D341Med (cell line): ENCODE data around the gene RYR2.
"Not testable (repeated sequence)": the region's sequence is repeated elsewhere in the genome, so short reads cannot be mapped to it uniquely, and the experiment has no call there.

Source experiments
- DNase-seq: peaks from one replicate; pipeline ENCODE4 v3.0.0; 2012; ENCODE audit warnings: low spot score

RYR2 gene

DNA sequence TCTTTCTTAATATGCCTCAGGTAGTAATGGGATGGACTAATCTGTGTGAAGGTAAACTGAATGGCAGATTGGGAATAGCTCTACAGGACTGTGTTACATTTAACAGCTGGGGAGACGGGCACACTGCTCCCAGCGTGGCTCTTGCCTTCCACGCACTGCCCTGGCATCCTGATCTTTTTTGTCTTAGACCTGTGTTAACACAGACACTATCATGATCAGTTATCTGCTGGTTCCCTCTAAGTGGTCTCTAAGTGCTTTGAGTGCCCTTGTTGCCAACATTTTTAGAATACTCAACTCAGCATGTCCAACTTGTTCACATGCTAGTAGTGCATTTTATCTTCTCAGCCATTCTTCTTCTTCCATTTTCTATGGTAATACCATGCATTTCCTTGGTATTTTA, 208.1 kb downstream of the RYR2 start:
- DNase-seq: no peak

DNA sequence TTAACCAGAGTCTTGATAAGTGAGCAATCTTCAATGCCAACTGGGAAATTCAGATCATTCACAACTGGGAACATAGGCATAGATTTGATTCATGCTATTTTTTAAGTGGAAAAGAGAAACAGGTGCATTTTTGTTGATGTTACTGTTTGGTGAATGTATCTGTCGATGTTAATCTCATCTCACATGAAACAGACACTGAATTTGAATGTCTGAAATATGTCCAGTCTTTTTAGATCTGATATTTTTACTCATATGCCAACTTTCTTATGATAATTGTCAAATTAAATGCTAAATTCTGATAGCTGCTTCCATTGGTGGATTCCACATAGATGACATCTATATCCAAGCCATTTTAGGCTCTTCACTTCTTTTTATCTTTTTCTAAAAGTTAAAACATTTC, 213.1 kb downstream of the RYR2 start:
- DNase-seq: no peak

DNA sequence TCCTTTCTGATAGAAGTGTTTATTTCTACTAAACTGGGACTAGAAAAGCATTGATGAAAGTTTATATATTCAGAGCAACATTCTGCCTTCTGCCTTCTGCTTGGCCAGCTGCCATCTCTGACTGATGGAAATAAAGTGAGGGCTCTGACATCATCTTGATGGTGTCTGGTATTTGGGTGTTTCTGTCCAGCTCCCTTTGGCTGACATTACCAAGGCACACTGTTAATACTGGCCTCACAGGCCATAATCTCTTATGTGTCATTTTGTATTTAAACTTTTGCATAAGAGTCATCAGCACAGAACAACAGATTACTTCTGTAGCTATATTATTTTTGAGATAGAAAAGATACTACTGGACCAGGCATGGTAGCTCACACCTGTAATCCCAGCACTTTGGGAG, 216.9 kb downstream of the RYR2 start:
- no peak for DNase-seq

DNA sequence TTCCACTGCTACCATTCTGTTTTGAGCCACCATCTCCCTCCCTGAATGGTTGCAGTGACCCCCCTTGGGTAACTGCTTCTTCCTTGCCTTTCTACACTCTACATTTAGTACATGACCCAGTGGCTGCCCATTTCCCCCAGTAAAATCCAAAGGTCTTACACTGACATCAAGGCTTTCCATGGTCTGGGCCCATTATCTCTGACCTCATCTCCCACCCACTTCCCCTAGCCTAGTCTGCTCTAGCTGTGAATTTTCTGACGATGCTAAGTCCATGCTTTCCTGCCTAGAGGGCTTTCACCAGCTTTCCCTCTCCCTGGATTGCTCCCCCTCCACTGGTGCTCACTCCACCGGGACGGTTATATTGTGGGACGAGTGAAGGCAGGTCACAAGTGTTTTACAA, 219.2 kb downstream of the RYR2 start:
- DNase-seq: no peak

DNA sequence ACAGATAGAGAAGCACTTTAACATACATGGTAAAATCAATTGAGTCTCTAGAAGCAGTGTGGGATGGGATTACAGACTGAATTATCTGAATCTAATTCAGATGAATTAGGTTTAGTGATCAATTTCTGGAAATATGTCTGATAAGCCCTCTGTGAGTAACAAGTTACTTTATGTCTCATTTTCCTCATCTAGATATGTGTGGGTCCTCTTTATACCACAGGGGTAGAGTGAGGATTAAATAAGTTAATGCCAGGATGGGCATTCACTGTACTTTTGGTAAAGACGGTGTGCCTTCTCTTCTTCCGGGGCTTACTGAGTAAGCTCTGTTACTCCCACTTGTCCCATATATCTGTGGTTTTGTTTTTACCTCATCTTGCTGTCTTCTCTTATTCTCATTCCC, 225.8 kb downstream of the RYR2 start:
- no peak for DNase-seq

DNA sequence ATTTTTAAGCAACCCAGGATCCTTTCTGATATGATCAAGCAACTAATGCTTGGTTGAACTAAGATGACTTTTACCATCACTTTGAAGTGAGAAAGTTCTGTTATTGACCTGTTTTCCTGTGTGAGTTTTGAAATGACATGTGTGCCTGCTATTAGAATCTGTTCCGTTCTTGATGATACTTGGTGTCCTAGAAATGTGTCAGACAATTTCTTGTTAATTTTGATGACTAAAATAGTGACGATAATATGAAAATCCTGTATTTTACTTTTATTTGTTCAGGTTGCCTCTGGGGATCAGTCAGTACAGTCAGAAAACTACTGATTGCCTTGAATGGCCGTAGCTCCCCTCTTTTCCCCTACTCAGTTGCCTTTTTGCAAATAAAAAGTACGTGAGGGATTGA, 228.0 kb downstream of the RYR2 start:
- DNase-seq: no peak

DNA sequence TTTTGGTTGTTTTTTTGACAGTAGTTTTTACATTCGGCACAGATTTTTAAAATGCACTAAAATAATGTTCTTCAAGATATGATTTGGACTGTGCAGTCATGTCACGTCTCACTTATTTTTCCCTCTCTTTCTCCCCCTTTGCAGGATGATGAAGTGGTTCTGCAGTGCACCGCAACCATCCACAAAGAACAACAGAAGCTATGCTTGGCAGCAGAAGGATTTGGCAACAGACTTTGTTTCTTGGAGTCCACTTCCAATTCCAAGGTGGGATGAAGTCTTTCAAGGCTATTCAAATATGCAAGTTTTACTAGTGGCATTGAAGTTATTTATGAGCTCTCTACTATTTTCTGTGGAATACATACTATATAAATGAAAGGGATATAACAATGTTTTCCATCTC, 228.4 kb downstream of the RYR2 start:
- DNase-seq: no peak

DNA sequence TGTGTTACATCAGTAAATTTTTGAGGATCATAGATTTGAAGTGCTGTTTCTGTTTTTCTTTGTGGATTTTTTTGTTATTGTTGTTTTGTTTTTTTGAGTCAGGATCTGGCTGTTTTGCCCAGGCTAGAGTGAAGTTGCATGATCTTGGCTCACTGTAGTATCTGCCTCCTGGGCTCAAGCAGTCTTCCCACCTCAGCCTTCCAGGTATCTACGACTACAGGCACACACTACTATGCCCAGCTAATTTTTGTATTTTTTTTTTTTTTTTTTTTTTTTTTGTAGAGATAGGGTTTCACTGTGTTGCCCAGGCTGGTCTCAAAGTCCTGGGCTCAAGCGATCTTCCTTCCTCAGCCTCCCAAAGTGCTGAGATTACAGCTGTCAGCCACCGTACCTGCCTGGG, 236.0 kb downstream of the RYR2 start:
- not testable (repeated sequence) for DNase-seq

DNA sequence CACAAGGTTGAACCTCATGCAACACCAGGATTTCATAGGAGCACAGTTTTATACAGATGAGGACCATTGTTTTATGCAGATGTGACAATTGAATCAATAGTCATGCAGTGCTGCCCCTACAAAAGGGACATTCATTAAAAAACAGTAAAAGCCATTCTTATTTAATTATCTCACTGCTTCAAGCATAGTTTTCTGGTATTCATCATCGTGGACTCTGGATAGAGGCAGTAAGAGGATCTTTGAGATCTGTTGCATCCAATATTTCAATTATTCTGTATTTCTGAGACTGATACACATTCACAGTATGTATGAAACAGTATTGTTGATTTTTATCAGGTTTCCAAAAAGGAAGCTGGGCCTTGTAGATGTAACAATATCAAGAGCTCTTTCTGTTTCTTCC, 237.6 kb downstream of the RYR2 start:
- no peak for DNase-seq

DNA sequence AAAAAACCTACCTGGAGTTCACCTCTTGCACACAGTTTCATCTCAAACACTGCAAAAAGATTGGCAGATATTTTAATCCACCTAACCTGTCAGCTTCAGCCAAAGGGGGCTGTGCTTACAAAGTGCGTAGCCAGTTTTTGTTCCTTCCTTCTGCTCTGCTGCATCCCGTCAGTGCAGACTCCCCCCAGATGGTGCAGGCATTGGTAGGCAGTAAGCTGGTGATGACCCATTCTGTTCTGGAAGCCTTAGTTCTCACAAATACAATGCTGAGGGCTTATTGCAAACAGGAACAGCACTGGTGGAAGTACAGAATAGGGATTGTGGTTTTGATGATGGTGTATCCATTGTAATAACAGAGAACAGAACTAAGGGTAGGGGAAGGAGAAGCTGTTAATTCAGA, 239.5 kb downstream of the RYR2 start:
- no peak for DNase-seq

DNA sequence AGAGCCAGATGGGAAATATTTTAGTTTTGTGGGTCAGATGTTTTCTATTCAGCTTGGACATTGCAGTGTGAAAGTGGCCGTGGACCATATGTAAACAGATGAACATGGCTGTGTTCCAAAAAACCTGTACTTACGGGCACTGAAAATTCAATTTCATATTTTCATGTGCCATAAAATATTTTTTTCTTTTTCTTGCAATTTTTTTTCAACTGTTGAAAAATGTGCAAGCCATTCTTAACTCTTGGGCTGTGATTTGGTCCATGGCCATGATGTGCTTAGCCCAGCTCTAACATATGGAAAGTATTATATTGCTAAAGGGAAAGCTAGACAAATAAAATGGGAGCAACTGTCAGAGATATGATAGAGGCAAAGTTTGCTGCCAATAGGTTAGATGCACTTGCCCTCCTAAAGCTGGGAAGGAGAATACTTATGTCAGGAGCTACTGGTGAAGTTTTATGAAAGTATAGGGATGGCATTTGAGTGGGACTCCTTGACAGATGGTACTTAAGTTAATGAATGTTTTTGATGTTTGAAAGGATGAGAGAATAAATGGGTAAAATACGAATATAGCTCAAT, 240.3 kb downstream of the RYR2 start:
- DNase-seq: no peak

DNA sequence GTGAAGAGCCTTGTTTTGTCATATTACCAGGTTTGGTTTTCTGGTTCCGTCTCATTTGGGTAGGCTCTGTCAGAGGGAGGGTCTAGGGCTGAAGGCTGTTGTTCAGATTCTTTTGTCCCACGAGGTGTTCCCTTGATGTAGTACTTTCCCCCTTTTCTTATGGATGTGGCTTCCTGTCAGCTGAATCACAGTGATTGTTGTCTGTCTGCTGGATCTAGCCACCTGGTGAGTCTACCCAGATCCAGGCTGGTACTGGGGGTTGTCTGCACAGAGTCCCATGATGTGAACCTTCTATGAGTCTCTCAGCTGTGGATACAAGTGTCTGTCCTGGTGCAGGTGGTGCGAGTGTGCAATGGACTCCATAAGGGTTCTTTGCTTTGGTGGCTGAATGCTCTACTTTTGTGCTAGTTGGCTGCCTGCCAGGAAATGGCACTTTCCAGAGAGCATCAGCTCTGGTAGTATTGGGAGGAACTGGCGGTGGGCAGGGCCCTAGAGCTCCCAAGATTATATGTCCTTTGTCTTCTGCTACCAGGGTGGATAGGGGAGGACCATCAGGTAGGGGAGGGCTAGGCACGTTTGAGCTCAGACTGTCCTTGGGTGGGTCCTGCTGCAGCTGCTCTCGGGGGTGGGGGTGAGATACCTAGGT, 246.0 kb downstream of the RYR2 start:
- DNase-seq: no peak

DNA sequence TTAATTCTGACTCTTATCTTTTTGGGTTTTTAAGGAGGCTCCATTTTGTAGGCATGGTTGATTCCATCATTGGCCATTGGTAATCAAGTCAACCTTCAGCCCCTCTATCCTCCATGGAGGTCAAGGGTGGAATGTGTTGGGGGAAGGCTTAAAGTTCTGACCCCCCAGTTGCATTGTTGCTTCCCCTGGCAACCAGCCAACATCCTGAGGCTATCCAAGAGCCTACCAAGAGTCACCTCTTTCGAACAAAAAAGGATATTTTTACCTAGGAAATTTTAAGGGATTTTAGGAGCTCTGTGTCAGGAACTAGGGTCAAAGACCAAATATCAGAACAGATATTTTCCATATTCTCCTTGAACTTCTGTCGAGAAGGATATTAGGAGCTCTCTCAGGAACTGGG, 251.8 kb downstream of the RYR2 start:
- no peak for DNase-seq

DNA sequence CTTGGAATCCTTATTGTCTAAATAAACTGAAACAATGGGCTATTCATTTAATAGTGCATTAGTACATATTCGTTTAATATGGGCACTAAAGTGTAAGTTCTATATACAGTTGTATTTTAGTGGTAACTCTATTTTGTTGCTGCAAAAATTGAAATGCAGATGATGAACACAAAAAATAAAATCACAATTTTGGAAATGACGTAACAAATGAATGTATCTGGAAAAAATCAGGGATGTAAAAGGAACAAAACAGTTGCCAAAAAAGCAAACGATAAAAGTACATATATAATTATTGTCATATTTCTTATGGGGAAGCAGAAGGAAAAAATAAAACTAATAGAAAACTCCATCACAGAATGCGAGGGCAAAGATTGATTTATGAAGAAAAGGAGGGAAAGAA, 254.9 kb downstream of the RYR2 start:
- DNase-seq: no peak

DNA sequence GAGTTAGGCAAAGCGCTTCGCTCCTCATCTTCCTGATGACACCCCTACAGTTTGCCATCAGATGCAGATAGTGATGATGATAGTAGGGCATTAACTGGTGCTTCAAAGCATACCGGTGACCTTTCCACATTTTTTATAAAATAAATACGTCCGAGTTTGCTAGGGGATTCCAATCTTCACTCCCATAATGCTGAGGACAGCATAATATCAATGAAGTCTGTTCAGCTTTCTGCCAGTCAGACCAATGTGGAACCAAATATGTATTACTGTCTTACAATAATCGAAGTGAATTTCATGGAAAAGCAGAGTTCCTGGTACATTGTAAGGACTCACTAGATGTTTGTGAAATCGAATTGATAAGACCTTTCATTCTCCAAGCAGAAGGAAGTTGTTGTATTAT, 258.7 kb downstream of the RYR2 start:
- DNase-seq: no peak

DNA sequence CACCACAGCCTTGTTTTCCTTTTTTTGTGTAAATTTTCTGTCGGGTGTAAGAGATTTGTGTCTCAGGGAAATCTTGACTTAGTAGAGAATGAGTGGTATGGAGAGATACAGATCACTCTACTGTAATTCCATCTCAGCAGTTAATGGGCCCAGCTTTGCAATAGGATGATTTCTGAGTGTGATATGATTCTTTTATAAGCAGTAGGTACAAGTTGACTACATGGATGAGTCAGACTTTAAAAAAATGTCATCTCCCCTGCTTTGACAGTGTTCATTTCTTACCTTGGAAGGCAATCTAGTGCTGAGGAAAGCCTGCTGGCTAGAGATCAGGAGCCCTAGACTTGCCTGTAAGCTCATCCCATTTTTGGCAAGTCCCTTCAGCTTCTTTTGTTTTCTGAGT, 261.9 kb downstream of the RYR2 start:
- DNase-seq: no peak

DNA sequence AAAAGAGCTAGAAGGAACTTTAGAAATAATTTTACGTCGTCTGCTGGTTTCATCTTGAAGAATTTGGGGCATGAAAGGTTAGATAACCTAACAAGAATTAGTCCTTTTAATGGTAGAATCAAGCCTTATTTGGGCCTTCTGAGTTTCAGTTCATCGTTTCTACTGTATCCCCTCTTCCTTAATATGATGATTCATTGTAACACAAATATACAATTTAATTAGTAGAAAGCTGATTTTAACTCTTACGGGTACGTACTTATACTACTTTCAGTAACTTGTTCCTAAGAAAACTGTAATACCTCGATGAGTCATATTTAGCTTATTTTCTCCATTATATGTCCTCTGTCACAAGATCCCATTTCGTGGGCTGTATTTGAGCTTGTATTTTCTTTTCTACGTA, 264.7 kb downstream of the RYR2 start:
- DNase-seq: no peak

DNA sequence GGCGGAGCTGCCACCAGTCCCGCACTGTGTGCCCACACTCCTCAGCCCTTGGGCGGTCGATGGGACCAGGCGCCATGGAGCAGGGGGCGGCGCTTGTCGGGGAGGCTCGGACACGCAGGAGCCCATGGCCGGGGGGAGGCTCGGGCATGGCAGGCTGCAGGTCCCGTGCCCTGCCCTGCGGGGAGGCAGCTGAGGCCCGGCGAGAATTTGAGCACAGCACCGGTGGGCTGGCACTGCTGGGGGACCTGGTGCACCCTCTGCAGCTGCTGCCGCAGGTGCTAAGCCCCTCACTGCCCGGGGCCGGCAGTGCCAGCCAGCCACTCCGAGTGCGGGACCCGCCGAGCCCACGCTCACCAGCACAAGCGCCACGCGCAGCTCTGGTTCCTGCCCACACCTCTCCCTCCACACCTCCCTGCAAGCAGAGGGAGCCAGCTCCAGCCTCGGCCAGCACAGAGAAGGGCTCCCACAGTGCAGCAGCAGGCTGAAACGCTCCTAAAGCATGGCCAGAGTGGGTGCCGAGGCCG, 267.7 kb downstream of the RYR2 start:
- DNase-seq: no peak

DNA sequence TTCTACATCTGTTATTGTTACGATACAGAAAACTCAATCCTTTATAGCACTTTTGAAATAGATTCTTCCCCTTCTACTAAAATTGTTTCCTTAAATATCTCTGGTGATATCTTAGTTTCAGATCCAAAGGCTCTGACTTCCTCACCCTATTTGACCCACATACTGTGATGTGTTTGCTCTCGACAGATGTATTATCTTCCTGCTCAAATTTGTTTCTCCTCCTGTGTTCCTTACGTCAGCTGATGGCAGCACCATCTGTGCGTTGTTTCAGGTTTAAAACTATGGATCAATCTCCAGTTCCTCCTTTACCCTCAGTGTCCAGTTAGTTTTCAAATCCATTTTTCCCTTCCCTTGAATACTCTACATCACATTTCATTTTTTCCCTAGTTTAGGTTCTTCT, 274.4 kb downstream of the RYR2 start:
- no peak for DNase-seq

DNA sequence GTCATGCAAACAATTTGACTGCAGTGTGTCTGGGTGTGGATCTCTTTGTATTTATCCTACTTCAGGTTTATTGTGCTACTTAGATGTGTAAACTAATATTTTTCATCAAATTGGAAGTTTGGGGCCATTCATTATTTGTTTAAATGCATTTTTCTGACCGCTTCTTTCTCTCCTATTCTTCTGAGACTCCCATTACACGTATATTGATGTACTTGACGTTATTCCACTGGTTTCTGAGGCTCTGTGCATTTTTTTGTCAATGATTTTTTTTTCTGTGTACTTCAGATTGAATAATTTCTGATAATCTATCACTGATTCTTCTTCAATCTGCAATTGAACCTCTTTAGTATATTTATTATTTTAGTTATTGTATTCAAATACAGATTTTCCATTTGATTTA, 276.8 kb downstream of the RYR2 start:
- DNase-seq: no peak

DNA sequence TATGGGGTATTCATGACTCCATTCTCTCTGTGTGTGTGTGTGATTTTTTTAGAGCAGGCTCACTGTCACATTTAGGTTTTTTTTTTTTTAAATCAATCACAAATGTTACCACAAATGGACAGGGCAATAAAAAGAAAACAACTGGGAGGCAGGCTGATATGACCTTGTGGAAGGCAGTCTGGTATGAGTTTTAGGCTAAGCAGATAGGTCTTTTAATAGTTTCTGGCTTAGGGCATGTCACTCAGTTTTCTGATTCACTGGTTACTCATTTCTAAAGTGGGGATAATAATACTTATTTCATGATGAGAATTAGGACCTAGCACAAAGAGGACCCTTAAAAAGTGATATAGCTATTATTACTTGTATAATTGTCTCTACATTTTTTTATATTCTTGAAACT, 278.9 kb downstream of the RYR2 start:
- DNase-seq: no peak

DNA sequence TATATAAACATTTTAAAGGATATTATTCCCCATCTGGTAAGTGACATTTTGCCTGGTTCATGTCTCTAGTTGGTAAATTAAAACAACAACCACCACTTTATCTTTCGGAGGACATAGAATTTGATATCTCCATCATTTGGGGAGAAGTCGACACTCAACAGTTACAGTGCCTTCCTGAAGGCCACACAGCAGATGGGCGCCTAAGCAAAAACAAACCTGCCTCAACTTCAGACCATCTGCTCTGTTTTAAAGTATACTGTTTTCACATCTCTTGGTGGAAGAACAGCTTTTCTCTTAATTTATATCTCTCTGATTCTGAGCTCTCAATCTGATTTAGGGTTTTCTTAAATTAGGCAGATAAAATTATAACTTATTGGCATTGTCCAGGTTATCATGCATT, 282.2 kb downstream of the RYR2 start:
- no peak for DNase-seq

DNA sequence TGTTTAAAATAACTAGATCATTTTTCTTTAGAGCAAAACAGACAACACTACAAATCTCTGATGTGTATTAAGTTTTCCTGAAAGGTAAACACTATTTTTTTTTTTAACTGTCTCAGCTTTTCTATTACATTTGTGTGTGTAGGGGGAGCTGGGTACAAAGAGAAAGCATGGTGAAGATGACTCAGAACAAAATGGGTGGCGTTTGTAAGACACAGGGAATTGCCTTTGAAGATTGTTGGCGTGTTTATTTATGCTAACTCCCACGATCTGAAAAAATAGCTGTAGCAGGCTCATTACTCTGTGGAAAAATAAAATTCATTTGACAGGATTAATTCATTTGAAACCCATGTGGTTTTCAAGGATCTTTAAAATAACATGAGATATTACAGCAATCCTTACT, 285.1 kb downstream of the RYR2 start:
- DNase-seq: no peak

DNA sequence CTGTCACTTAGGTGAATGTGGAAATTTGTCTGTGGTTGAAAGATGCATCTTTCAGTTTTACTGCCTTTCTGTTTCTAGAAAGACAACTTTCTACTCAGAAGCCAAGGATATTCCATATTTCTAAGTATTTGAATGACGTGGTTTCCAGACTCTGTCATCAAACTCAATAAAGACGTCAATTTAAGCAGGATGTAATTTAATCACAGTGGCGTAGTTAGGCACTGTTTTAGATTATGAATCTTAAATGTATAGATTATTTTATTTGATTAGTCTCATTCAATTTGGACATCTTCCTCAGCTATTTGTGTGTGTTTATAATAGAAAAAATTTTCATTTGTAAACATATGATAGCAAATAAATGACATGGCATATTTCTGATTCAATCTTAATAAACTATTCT, 298.9 kb downstream of the RYR2 start:
- DNase-seq: no peak
